ENCODE measurements around the gene ITPR2.

The ITPR2 gene

DNA sequence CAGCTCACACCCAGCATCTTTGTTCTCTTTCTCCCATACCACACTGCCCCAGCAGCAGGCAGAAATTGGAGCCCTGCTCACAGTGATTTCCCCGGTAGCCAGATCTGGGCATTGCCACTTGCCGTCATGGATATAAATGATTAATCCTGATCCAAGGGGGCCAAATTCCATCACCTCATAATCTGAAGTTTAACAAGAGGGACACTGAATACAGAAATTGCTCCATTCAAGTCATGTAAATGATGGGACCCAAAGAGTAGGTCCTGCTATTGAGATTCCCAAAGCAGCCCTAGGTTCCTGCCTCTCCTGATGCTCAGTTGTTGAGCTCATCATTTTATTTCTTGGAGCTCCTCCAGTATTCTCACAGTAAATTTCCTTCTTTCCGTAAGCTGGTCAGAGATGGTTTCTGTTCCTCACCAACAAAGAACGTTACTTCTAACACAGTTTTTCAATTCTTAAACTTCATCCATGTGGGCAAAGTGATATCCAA lies 11.7 kb downstream of the ITPR2 start:
- ATAC-seq (no peak), DNase-seq (no peak)

GRCh38 chr12:26818636-26819035 lies 14.4 kb downstream of the ITPR2 start:
- ATAC-seq, result no peak
- no peak for DNase-seq

DNA sequence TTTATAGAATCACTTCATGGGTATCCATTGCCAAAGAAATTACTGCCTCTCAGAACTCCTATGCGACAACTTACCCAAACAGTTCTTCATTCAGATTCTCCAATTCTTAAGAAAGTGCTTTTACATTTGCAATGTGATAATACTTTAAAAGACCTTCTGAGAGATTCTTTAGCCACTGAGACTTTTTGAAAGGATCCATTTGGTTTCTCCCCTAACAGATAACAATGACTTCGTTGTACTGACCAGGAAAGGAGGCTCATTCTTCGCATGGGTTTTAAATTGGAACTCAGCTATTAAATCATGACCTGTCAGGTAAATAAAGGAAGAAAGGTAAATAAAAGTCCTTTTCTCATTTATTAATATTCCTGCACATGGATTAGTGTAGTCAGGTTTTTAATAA lies 14.8 kb downstream of the ITPR2 start:
- no peak for ATAC-seq
- DNase-seq, result no peak

- ATAC-seq, result no peak
Observed at GRCh38 chr12:26817183-26817591, 15.8 kb downstream of the ITPR2 start.

GRCh38 chr12:26813812-26814211 lies 19.2 kb downstream of the ITPR2 start:
- DNase-seq (no peak), ATAC-seq (no peak)

More at GRCh38 chr12:26817183-26817591, 15.8 kb downstream of the ITPR2 start:
- DNase-seq, result no peak

- DNase-seq (no peak), ATAC-seq (no peak)
Observed at GRCh38 chr12:26810330-26810729, 22.7 kb downstream of the ITPR2 start.

DNA sequence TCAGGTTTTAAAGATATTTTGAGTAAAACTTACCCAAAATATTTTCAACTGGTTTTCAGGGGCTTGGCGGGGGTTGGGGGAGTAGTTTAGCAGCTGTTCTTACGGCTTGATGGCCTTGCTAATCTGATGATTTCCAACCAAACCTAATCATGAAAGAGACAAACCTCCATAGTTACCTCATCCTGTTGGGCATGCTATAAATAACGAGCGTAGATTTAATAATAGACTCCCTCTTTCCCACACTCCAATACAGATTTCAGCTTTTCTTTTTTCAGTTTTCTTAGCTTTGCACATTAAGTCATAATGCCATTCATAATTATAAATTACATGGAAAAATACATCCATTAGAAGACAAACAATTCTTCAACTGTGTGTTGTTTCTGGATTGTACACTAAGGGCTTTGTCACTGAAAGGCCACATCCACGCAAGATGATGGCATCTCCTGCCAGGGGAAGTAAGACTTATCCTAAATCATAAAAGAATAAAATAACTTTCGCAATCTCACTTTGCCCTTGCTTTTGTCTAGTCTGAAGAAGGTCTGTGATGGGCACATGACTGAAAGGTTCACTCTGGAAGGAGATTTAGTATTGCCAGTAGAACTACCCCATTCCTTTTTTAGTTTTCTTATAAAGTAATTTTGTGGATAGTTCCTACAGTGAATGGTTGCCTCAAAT lies 23.2 kb downstream of the ITPR2 start:
- DNase-seq (no peak), ATAC-seq (no peak)

DNA sequence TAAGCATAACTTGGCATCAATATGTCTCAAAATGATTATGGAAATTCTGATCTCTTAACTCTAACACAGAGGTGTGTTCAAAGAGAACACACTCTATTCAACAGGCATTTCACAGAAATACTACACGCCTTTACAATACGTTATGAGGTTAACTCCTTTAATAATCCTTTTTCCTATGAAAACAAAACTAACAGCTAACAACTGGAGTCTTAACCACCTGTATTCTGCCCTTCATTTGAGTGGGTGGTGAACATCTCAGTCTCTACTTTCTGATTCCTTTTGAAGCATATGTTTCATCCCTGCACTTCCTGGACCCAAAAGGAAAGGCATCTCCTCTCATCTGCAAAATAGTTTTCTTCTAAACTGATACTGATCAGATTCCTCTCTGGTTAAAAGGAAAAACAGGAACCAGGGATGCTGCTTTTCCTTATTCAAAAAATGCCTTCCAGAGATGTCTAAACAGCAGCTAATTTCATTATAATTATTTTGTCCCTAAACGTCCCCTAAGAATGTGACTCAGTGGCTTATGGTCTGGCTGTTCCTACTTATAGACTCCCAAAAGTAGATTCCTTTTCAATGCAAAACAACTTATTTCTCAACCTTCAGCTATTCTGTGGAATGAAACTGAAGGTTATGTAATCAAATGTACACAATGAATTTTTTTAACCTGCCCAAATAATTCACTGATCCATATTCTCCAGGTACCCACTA lies 24.1 kb downstream of the ITPR2 start:
- ATAC-seq (peak; percentile 87), DNase-seq (no peak)

GRCh38 chr12:26807292-26807691 lies 25.7 kb downstream of the ITPR2 start:
- ATAC-seq (no peak), DNase-seq (no peak)

DNA sequence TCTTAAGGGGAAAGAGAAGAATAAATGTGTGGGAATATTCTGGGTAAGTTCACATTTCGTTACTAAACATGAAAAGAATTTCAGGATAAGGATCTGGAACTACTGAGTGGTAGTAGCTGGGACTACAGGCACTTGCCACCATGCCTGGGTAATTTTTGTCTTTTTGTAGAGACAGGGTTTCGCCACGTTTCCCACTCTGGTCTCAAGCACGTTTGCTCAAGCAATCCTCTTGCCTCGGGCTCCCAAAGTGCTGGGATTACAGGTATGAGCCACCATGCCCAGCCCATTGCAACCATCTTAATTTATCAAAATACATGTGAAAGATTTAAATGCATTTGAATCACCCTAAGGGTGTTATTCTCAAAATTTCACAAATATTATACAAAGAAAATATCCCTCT lies 26.4 kb downstream of the ITPR2 start:
- DNase-seq (no peak), ATAC-seq (no peak)

GRCh38 chr12:26805401-26805971 lies 27.5 kb downstream of the ITPR2 start:
- DNase-seq, result no peak
- no peak for ATAC-seq

DNA sequence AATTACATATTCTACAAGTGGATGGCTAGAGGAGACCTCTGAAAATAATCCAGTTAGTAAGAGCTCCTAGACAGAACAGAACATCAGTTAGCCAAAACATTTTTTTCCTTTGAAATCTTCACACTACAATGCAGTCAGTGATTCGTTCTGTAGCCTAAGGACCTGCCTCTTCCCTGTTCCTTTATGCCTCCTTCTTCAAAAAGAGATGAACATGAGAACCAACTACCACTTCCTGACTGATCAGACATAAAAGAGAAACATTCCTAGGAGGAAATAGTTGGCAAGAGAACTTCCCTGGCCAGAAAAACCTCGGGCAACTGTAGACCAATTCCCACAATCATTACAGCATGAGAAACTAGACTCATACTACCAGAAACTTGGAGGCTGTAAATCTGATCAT lies 29.4 kb downstream of the ITPR2 start:
- ATAC-seq (no peak), DNase-seq (no peak)

DNA sequence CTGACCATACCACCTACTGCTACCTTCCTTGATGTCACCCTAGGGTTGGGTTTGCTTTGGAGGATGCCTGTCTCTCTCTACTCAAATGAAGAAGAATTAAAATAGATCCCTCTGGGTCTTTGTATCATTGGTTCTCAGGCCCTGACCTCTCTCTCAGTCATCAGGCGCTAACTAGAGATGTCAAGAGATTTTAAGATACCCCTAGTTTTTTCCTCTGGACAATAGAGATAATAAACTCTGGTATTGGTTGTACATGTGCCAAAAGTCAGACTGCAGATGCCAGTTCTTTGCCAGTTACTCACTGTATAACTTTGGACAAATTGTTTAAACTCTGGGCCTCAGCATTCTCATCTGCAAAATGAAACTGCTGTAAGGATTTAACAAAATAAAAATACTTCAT lies 31.5 kb downstream of the ITPR2 start:
- no peak for ATAC-seq
- DNase-seq, result no peak

DNA sequence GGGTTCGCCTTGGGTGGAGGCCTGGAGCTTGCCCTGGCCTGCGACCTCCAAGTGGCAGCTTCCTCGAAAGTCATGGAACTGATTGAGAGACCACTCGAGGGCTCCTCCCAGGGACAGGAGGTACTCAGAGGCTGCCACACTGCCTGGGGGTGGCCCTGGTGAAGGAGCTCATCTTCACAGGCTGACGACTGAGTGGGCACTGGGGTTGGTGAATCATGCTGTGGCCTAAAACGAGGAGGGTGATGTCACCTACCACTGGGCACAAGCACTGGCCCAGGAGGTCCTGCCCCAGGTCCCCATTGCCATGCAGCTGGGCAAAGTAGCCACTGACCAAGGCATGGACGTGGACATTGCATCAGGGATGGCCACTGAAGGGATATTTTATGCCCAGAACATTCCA lies 32.1 kb downstream of the ITPR2 start:
- DNase-seq (no peak), ATAC-seq (peak; percentile 23)

- DNase-seq (no peak), ATAC-seq (no peak)
Observed at GRCh38 chr12:26800347-26800746, 32.6 kb downstream of the ITPR2 start.

DNA sequence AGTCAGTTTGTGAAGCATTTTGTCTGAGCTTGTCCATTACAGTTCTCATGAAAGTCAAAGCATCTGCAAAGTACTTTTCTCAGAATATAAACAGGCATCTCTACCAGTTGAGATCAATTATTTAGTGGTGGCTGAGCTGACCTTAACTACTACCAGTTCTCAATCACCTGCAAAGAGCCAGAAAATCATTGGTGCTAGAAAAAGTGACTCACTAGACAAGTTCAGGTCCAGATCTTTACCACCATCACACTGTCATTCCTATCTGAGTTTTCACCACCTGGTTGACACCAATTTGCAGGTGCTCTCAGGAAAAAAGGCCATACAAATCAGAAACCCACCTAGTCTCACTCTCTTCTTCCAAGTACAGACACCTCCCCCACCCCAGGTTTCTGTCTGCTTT lies 33.3 kb downstream of the ITPR2 start:
- DNase-seq, result no peak
- peak; percentile 28 for ATAC-seq

DNA sequence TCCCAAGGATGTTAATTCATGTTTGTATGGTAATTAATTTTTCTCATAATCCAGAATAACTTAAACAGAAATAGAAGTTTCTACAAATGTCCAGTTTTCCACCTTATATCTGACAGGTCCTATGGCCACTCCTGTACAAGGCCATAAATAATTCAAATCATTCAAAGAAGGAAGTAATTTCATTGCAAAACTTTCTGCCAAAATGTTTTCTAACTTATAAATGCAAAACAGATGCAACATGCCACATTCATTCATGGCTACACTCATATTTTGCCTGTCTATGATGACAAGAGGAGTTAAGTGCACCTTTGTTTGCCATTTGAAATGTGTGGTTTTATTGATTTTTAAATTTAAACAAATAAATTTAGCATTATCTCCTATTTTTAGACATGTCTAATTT lies 34.4 kb downstream of the ITPR2 start:
- no peak for ATAC-seq
- no peak for DNase-seq

DNA sequence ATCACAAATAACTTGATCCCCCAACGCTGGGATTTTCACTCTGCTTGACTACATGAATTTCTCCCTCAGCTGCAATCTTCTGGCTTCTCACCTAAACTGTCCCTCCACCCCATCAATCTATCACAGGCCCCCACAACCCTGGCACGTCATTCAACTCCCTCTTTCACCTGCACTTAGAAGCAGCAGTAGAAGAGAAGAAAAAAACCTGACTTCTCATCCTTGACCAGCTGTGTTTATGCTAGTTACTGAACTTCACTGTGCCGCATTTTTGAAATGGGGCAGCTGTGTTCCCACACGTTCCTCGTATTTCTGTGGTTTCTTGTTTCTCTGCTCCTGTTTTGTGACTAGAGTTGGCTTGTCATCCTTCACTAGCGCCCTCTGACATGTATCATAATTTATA lies 35.0 kb downstream of the ITPR2 start:
- ATAC-seq, result no peak
- DNase-seq, result no peak

- ATAC-seq, result no peak
- DNase-seq, result no peak
Observed at GRCh38 chr12:26795910-26796309, 37.1 kb downstream of the ITPR2 start.

DNA sequence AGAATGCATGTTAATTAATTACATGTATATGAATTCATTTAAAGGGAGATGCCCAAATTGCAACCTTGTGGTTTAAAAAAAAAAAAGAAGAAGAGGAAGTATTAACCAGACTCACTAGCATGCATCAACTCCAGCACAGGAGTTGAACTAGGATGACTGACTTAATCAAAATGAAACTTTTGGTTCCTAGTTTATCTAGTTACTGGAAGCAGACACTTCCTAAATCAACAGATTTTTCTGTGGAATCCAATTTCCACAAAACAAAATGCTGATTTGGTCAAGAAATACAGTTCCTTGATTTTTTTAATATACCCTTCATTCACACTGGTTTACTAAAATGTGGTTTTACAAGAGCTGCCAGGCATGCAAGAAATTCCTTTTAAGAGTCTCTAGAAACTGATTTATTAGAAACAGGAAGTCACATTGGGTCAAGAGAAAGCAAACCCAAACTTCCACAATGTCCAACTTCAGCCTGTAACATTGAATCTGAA lies 41.6 kb downstream of the ITPR2 start:
- DNase-seq, result no peak
- ATAC-seq, result no peak

GRCh38 chr12:26790645-26790994 lies 42.4 kb downstream of the ITPR2 start:
- ATAC-seq (no peak), DNase-seq (no peak)

GRCh38 chr12:26789731-26790644 lies 43.0 kb downstream of the ITPR2 start:
- ATAC-seq, result no peak
- no peak for DNase-seq
